GM12874 (cell line): ENCODE results near the gene ACTN4.

Experiments
- TF ChIP-seq, protein P1 (sequence below): IDR thresholded peaks from 2 replicates; pipeline ENCODE4 v1.5.1; 2011; ENCODE audit warnings: low read depth, mild to moderate bottlenecking, control low read depth, low read length, moderate library complexity; ENCODE audit not compliant: insufficient read depth

Gene ACTN4

DNA sequence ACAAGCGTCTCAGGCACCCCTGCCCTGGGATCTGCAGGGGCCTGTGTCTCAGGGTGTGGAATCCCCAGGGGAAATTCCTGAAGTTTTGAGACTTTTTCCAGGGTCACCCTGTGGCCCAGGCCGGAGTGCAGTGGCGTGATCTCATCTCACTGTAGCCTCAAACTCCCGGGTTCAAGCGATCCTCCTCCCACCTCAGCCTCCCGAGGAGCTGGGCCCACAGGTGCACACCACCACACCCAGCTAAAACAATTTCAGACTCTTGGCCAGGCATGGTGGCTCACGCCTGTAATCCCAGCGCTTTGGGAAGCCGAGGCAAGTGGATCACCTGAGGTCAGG lies 92.8 kb downstream of the ACTN4 start:
- TF ChIP-seq, protein P1, sequence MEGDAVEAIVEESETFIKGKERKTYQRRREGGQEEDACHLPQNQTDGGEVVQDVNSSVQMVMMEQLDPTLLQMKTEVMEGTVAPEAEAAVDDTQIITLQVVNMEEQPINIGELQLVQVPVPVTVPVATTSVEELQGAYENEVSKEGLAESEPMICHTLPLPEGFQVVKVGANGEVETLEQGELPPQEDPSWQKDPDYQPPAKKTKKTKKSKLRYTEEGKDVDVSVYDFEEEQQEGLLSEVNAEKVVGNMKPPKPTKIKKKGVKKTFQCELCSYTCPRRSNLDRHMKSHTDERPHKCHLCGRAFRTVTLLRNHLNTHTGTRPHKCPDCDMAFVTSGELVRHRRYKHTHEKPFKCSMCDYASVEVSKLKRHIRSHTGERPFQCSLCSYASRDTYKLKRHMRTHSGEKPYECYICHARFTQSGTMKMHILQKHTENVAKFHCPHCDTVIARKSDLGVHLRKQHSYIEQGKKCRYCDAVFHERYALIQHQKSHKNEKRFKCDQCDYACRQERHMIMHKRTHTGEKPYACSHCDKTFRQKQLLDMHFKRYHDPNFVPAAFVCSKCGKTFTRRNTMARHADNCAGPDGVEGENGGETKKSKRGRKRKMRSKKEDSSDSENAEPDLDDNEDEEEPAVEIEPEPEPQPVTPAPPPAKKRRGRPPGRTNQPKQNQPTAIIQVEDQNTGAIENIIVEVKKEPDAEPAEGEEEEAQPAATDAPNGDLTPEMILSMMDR = no peak

DNA sequence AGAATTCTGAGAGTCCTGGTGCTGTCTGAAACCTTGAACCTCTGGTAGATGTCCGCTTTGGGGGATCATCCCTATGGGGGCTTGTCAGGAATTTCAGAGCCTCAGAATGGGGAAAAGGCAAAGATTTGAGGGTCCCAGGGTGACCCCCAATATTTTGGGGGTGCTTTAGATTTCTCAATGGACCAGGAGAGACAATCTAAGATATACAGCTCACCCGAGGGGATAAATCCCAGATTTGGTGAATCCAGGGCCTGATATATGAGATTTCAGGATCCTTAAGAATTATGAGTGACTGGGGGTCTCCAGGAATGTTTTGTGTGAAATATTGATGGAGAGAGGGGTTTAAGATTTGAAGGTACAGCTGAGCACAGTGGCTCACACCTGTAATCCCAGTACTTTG lies 93.5 kb downstream of the ACTN4 start:
- TF ChIP-seq, protein P1 = no peak

DNA sequence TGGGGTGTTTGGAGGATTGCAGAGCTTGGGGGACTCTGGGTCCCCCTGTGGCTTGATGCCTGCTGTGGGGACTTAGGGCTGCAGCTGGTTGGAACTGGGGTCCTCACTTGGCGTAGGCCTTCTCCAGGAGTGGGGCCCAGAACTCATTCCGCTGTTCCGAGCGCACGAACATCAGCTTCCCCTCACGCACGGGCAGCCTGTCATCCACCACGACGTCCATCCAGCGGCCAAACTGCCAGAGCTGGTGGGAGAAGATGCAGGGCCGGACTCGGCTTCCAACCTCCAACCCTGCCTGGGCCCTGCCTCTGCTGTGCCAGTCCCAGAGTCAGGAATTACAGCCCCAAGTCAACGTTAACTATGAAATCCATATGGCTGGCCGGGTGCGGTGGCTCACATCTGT lies 94.2 kb downstream of the ACTN4 start:
- TF ChIP-seq, protein P1 = no peak

DNA sequence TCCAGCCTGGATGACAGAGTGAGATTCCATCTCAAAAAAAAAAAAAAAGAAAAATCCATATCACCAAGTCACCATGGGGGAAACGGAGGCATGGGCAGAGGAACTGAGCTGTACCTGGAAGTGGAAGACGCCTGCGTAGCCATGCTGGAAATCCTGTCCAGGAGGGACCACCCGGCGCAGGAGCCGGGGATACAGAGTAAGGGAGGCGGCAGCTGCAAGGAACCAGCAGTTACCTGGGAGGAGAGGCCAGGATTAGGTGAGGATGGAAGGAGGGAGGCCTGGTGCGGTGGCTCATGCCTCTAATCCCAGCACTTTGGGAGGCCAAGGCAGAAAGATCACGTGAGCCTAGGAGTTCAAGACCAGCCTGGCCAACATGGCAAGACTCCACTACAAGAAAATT lies 94.8 kb downstream of the ACTN4 start:
- TF ChIP-seq, protein P1 = no peak

DNA sequence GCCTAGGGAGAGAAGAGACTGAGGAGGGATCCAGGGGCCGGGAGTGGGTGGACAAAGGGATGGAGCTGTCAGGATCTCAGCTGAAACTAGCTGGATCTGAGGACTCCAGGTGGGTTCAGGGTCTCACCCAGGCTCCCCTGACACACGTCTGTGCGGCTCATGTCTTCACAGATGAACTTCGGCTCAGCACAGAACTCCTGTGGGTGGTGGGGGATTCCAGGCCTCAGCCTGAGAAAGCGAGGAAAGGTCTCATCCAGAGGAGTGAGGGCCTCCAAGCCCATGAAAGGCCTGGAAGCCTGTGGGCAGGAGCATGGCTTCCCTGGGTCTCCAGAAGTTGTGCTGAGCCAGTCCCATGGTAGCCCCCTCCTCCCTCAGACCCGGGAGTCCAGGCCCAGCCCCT lies 95.5 kb downstream of the ACTN4 start:
- TF ChIP-seq, protein P1 = no peak

DNA sequence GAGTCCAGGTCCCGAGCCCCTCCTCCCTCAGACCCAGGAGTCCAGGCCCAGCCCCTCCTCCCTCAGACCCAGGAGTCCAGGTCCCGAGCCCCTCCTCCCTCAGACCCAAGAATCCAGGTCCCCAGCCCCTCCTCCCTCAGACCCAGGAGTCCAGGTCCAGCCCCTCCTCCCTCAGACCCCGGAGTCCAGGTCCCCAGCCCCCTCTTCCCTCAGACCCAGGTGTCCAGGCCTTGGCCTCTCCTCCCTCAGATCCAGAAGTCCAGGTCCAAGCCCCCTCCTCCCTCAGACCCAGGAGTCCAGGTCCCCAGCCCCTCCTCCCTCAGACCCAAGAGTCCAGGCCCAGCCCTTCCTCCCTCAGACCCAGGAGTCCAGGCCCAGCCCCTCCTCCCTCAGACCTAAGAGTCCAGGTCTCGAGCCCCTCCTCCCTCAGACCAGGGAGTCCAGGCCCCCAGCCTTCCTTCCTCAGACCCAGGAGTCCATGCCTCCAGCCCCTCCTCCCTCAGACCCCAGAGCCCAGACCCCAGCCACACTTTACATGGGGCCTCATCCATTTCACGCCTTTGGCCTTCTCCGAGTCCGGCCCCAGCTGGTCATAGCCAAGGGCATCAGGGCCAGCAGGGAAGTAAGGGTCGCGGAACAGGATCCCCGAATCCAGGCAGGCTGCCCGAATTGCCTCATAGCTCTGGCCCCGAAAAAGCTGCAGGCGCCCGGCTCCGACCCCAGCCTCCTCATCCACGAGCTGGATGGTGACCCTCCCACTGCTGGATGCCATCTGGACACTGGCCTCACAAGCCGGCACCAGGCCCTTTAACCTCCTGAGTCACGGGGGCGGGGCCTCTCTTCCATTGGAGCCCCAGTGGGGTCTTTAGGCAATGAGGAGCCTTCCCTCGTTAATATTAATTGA lies 96.2 kb downstream of the ACTN4 start:
- TF ChIP-seq, protein P1 = no peak

DNA sequence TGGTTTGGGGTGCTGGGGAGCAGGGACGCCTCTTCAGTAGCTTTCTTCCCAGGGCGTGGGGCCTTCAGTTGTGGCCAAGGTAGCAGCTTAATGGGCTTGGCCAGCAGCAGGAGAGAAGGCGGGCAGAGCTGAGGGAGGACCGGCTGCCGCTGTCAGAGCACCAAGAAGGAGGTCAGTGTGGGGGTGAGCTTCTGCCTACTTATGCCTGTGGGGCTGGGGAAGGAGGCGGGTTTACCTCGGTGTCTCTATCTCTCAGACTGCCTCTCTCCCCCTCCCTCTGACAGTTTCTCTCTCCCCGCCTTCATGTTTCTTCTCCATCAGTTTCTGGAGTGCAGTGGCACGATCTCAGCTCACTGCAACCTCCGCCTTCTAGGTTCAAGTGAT lies 96.8 kb downstream of the ACTN4 start, which contains the start of gene CAPN12:
CAPN12 (minus strand) TSS at position 177 of the 384 bp plus-strand sequence. CDS start 309 bp downstream, outside the sequence.
- TF ChIP-seq, protein P1 = no peak
